A549 treated with AZD9567 at 1 μM for 4 hours (cell line): ENCODE data around the gene YEATS4. TPM values are rescaled to one million over a fixed set of nuclear protein-coding genes. Genes with fewer than 3 reads are reported as not detected.

Experiments used
- total RNA-seq: library from RNA; stranded (reverse); fragments of 200-300 nt; extraction: Qiagen RNA extraction; gene quantifications from 5 replicates; pipeline ENCODE4 v1.2.3, GENCODE V29; 2022; ENCODE audit not compliant: insufficient read depth

The YEATS4 gene
- 27.8 to 36.7 TPM (median 31.8 TPM) in 5 replicates for total RNA-seq

GRCh38 chr12:69359531-69360347 is at the start of gene YEATS4:
YEATS4 (plus strand) TSS chr12:69359743; CDS start chr12:69359973, 230 bp downstream.

DNA sequence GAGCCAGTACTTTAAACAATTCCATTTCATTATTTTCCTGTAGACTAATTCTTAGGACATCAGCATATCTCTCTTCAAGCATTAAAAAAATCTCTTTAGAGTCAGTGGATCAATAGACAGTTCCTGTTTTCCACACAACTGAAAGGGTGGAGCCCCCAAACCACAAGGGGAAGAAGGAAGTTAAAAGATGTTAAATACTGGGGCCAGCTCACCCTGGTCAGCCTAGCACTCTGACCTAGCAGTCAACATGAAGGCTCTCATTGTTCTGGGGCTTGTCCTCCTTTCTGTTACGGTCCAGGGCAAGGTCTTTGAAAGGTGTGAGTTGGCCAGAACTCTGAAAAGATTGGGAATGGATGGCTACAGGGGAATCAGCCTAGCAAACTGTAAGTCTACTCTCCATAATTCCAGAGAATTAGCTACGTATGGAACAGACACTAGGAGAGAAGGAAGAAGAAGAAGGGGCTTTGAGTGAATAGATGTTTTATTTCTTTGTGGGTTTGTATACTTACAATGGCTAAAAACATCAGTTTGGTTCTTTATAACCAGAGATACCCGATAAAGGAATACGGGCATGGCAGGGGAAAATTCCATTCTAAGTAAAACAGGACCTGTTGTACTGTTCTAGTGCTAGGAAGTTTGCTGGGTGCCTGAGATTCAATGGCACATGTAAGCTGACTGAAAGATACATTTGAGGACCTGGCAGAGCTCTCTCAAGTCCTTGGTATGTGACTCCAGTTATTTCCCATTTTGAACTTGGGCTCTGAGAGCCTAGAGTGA is 11.2 kb upstream of the YEATS4 start, which contains the start of gene LYZ:
TSS of gene LYZ (plus strand) at position 220 of the 777 bp plus-strand sequence. CDS start at position 248, 28 bp downstream.

Other genes starting within 250 kb of the YEATS4 start
- gene CPSF6, start 120.2 kb upstream of the YEATS4 start, total RNA-seq: 61.2 to 67.6 TPM (median 64.4 TPM) in 5 replicates
- gene LYZ, start 11.4 kb upstream of the YEATS4 start, total RNA-seq: 0.05 to 0.69 TPM (median 0.05 TPM) in 3 of 5 replicates, not detected in the others
- gene FRS2, start 110.6 kb downstream of the YEATS4 start, total RNA-seq: 7.8 to 19.1 TPM (median 11.1 TPM) in 5 replicates
- gene CCT2, start 225.7 kb downstream of the YEATS4 start, total RNA-seq: 281 to 353 TPM (median 289 TPM) in 5 replicates